ENCODE results near the gene FGF14. TPM values are rescaled to one million over a fixed set of nuclear protein-coding genes. Genes with fewer than 3 reads are reported as not detected.

The FGF14 gene
- total and polyA plus RNA-seq, 2 of the 4 experiments (the other 2 are of a cell fraction), result under 0.01 TPM; not detected in 1

GRCh38 chr13:102355251-102355650, 46.6 kb downstream of the FGF14 start:
- H2BK20ac ChIP-seq (ENCODE audit: low read depth, low read length), result no peak overlapping the region
- H4K8ac ChIP-seq (ENCODE audit: low read depth in 2 of 2, low read length in 2 of 2), result no peak overlapping the region
- no peak overlapping the region for H3K14ac ChIP-seq (replicated peaks; ENCODE audit: low read depth, low read length)
- H3K79me1 ChIP-seq (ENCODE audit: low read depth in 1 of 2, low read length in 2 of 2), result no peaks in the 10 kb centered on the region
- dilution Hi-C loops (cut with HindIII; ENCODE audit: low sequenced_read_pairs, unreplicated experiment), result no loop called here
- H2BK5ac ChIP-seq (ENCODE audit: low read depth, low read length, poor library complexity, severe bottlenecking), result no peak overlapping the region
- no peaks in the 10 kb centered on the region for H3K36me3 ChIP-seq (ENCODE audit: control insufficient read depth, insufficient read depth, low read length)
- intact Hi-C loops (cut with micrococcal nuclease), result no loop called here
- no peaks in the 10 kb centered on the region for H3K9me3 ChIP-seq (ENCODE audit: control insufficient read depth, insufficient read depth, low read length)
- TF ChIP-seq, protein P1, sequence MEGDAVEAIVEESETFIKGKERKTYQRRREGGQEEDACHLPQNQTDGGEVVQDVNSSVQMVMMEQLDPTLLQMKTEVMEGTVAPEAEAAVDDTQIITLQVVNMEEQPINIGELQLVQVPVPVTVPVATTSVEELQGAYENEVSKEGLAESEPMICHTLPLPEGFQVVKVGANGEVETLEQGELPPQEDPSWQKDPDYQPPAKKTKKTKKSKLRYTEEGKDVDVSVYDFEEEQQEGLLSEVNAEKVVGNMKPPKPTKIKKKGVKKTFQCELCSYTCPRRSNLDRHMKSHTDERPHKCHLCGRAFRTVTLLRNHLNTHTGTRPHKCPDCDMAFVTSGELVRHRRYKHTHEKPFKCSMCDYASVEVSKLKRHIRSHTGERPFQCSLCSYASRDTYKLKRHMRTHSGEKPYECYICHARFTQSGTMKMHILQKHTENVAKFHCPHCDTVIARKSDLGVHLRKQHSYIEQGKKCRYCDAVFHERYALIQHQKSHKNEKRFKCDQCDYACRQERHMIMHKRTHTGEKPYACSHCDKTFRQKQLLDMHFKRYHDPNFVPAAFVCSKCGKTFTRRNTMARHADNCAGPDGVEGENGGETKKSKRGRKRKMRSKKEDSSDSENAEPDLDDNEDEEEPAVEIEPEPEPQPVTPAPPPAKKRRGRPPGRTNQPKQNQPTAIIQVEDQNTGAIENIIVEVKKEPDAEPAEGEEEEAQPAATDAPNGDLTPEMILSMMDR (conservative IDR thresholded peaks at IDR 0.05; ENCODE audit: low read depth, low read length), result no peak
- TF ChIP-seq USF2 (IDR thresholded peaks at IDR 0.05; ENCODE audit: low read depth, low read length), result no peak
- no peak for TF ChIP-seq NFE2L2 (IDR thresholded peaks at IDR 0.05; ENCODE audit: low read depth, low read length)
- TF ChIP-seq MAZ (IDR thresholded peaks at IDR 0.05; ENCODE audit: borderline replicate concordance, low read depth, low read length), result no peak
- no peak for TF ChIP-seq CHD1 (IDR thresholded peaks at IDR 0.05; ENCODE audit: low read depth, low read length)
- TF ChIP-seq, protein P2, sequence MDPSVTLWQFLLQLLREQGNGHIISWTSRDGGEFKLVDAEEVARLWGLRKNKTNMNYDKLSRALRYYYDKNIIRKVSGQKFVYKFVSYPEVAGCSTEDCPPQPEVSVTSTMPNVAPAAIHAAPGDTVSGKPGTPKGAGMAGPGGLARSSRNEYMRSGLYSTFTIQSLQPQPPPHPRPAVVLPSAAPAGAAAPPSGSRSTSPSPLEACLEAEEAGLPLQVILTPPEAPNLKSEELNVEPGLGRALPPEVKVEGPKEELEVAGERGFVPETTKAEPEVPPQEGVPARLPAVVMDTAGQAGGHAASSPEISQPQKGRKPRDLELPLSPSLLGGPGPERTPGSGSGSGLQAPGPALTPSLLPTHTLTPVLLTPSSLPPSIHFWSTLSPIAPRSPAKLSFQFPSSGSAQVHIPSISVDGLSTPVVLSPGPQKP (IDR thresholded peaks at IDR 0.05; ENCODE audit: borderline replicate concordance, low read depth, low read length), result no peak
- no peak for TF ChIP-seq BHLHE40 (IDR thresholded peaks at IDR 0.05; ENCODE audit: low read depth, low read length)
- H2BK15ac ChIP-seq (ENCODE audit: low read depth, low read length), result no peak overlapping the region
- ATAC-seq (ENCODE audit: low read depth) (no peak), DNase-seq (no peak)
- no peak overlapping the region for H2BK120ac ChIP-seq (ENCODE audit: low read depth, low read length)
- CTCF ChIA-PET, result no interaction called here
- no peak overlapping the region for H4K91ac ChIP-seq (ENCODE audit: insufficient read depth, low read depth, low read length)
- no peaks in the 10 kb centered on the region for H3K4me1 ChIP-seq (ENCODE audit: control insufficient read depth, insufficient read depth, low read length)
- no peak overlapping the region for H2AK9ac ChIP-seq (replicated peaks; ENCODE audit: low read depth, low read length, poor library complexity)
- H3K18ac ChIP-seq (ENCODE audit: low read depth, low read length), result no peak overlapping the region
- POLR2A ChIA-PET (ENCODE audit: unreplicated experiment), result no interaction called here
- H2AK5ac ChIP-seq (ENCODE audit: low read depth, low read length), result no peak overlapping the region
- WGBS, 2 experiments (ENCODE audit: extremely low coverage in 2 of 2, insufficient read length in 1 of 2), result no CpG with 5 or more reads among the region's 3 CpGs
- no peak overlapping the region for H3K4ac ChIP-seq (ENCODE audit: low read depth, low read length)
- BruUV-seq (replicated peaks), result no TSS peak
- H3K56ac ChIP-seq (ENCODE audit: extremely low read depth, insufficient read depth, low read length), result no peak overlapping the region
- H4K20me1 ChIP-seq (ENCODE audit: insufficient read depth, low read length), result no peaks in the 10 kb centered on the region
- H3K4me2 ChIP-seq (ENCODE audit: low read depth, low read length), result no peak overlapping the region
- no peak overlapping the region for H3K23ac ChIP-seq (ENCODE audit: low read depth, low read length)
- H3K9me1 ChIP-seq (ENCODE audit: insufficient read depth, low read length), result no peaks in the 10 kb centered on the region
- H4K5ac ChIP-seq (ENCODE audit: low read depth, low read length), result no peak overlapping the region
- no peaks in the 10 kb centered on the region for H3K27me3 ChIP-seq (ENCODE audit: control insufficient read depth, insufficient read depth, low read length)
- no peak overlapping the region for H2AFZ ChIP-seq (replicated peaks; ENCODE audit: low read length, poor library complexity)
- H3K27ac ChIP-seq (ENCODE audit: insufficient read depth, low read length), result no peak overlapping the region
- in situ Hi-C loops (cut with MboI; ENCODE audit: low sequenced_read_pairs), result no loop called here
- no peak overlapping the region for H3K9ac ChIP-seq (ENCODE audit: low read depth, low read length)
- H3K4me3 ChIP-seq (ENCODE audit: insufficient read depth, low read depth, low read length), result no peak overlapping the region

Measured in IMR-90 (cell line).